Measurements from ENCODE around the gene TMEM41A. TPM values are rescaled to one million over a fixed set of nuclear protein-coding genes. Genes with fewer than 3 reads are reported as not detected.
"Not testable (repeated sequence)": the region's sequence is repeated elsewhere in the genome, so short reads cannot be mapped to it uniquely, and the experiment has no call there.

Gene TMEM41A
- total and polyA plus RNA-seq, 2 donors = 10.8 to 15.2 TPM

- no peak overlapping the region for H3K27ac ChIP-seq (ENCODE audit: low read depth)
- DNase-seq (ENCODE audit: extremely low spot score) = no peak
- no peak overlapping the region for H3K4me3 ChIP-seq (ENCODE audit: low read depth, low read length)
- WGBS = 91% methylated on average over 4 of the region's 4 CpGs
- no peaks in the 10 kb centered on the region for H3K36me3 ChIP-seq (ENCODE audit: insufficient read depth)
- H3K4me1 ChIP-seq (ENCODE audit: insufficient read depth) = no peaks in the 10 kb centered on the region
Measured at GRCh38 chr3:185511711-185512110, 12.9 kb upstream of the TMEM41A start.

GRCh38 chr3:185508335-185508991, 9.6 kb upstream of the TMEM41A start:
- H3K4me1 ChIP-seq (ENCODE audit: insufficient read depth) = no peaks in the 10 kb centered on the region
- H3K4me3 ChIP-seq (ENCODE audit: low read depth, low read length) = no peak overlapping the region
- no peak for DNase-seq (ENCODE audit: extremely low spot score)
- 76% methylated on average over 19 of the region's 19 CpGs for WGBS
- H3K27ac ChIP-seq (ENCODE audit: low read depth) = no peak overlapping the region
- H3K36me3 ChIP-seq (ENCODE audit: insufficient read depth) = no peaks in the 10 kb centered on the region

- no peak for DNase-seq (ENCODE audit: extremely low spot score)
- no peaks in the 10 kb centered on the region for H3K4me1 ChIP-seq (ENCODE audit: insufficient read depth)
- H3K27ac ChIP-seq (ENCODE audit: low read depth) = no peak overlapping the region
- no peaks in the 10 kb centered on the region for H3K36me3 ChIP-seq (ENCODE audit: insufficient read depth)
- no peak overlapping the region for H3K4me3 ChIP-seq (ENCODE audit: low read depth, low read length)
- 63% methylated on average over 6 of the region's 6 CpGs for WGBS
Measured at GRCh38 chr3:185507883-185508282, 9.0 kb upstream of the TMEM41A start.

- 67% methylated on average over 3 of the region's 3 CpGs for WGBS
- Histone ChIP-seq H3K4me3 (ENCODE audit: low read depth, low read length) (no peak overlapping the region), H3K27ac (ENCODE audit: low read depth) (no peak overlapping the region), H3K36me3 (ENCODE audit: insufficient read depth) (no peaks in the 10 kb centered on the region), H3K4me1 (ENCODE audit: insufficient read depth) (no peaks in the 10 kb centered on the region)
- no peak for DNase-seq (ENCODE audit: extremely low spot score)
Measured at GRCh38 chr3:185504636-185505035, 5.8 kb upstream of the TMEM41A start.

GRCh38 chr3:185503521-185503920, 4.7 kb upstream of the TMEM41A start:
- 60% methylated on average over 1 of the region's 1 CpG for WGBS

GRCh38 chr3:185502987-185503386, 4.2 kb upstream of the TMEM41A start:
- H3K4me3 ChIP-seq (ENCODE audit: low read depth, low read length) = no peak overlapping the region
- DNase-seq (ENCODE audit: extremely low spot score) = no peak
- H3K4me1 ChIP-seq (ENCODE audit: insufficient read depth) = no peaks in the 10 kb centered on the region
- no peaks in the 10 kb centered on the region for H3K36me3 ChIP-seq (ENCODE audit: insufficient read depth)
- H3K27ac ChIP-seq (ENCODE audit: low read depth) = no peak overlapping the region
- 79% methylated on average over 3 of the region's 3 CpGs for WGBS

More at GRCh38 chr3:185503521-185503920, 4.7 kb upstream of the TMEM41A start:
- Histone ChIP-seq H3K36me3 (ENCODE audit: insufficient read depth) (no peaks in the 10 kb centered on the region), H3K27ac (ENCODE audit: low read depth) (no peak overlapping the region), H3K4me3 (ENCODE audit: low read depth, low read length) (no peak overlapping the region), H3K4me1 (ENCODE audit: insufficient read depth) (no peaks in the 10 kb centered on the region)
- no peak for DNase-seq (ENCODE audit: extremely low spot score)

- Histone ChIP-seq H3K27ac (ENCODE audit: low read depth) (no peak overlapping the region), H3K4me1 (ENCODE audit: insufficient read depth) (no peaks in the 10 kb centered on the region), H3K4me3 (ENCODE audit: low read depth, low read length) (no peak overlapping the region), H3K36me3 (ENCODE audit: insufficient read depth) (no peaks in the 10 kb centered on the region)
- WGBS = 92% methylated on average over 4 of the region's 4 CpGs
- no peak for DNase-seq (ENCODE audit: extremely low spot score)
Measured at GRCh38 chr3:185490241-185490640, 8.6 kb downstream of the TMEM41A start.

- Histone ChIP-seq H3K27ac (ENCODE audit: low read depth) (no peak overlapping the region), H3K36me3 (ENCODE audit: insufficient read depth) (no peaks in the 10 kb centered on the region), H3K4me3 (ENCODE audit: low read depth, low read length) (no peak overlapping the region), H3K4me1 (ENCODE audit: insufficient read depth) (no peaks in the 10 kb centered on the region)
- WGBS = 78% methylated on average over 3 of the region's 3 CpGs
- no peak for DNase-seq (ENCODE audit: extremely low spot score)
Measured at GRCh38 chr3:185489462-185489861, 9.4 kb downstream of the TMEM41A start.

- DNase-seq (ENCODE audit: extremely low spot score) = no peak
- H3K36me3 ChIP-seq (ENCODE audit: insufficient read depth) = no peaks in the 10 kb centered on the region
- H3K27ac ChIP-seq (ENCODE audit: low read depth) = no peak overlapping the region
- H3K4me3 ChIP-seq (ENCODE audit: low read depth, low read length) = no peak overlapping the region
- H3K4me1 ChIP-seq (ENCODE audit: insufficient read depth) = no peaks in the 10 kb centered on the region
- WGBS = 95% methylated on average over 5 of the region's 5 CpGs
Measured at GRCh38 chr3:185488465-185488864, 10.4 kb downstream of the TMEM41A start.

GRCh38 chr3:185486394-185486793, 12.4 kb downstream of the TMEM41A start:
- Histone ChIP-seq H3K27ac (ENCODE audit: low read depth) (no peak overlapping the region), H3K4me1 (ENCODE audit: insufficient read depth) (no peaks in the 10 kb centered on the region), H3K36me3 (ENCODE audit: insufficient read depth) (peaks cover 2% of the 10 kb centered on the region), H3K4me3 (ENCODE audit: low read depth, low read length) (no peak overlapping the region)
- WGBS = 95% methylated on average over 5 of the region's 5 CpGs
- DNase-seq (ENCODE audit: extremely low spot score) = no peak

- WGBS = 75% methylated on average over 3 of the region's 3 CpGs
- Histone ChIP-seq H3K36me3 (ENCODE audit: insufficient read depth) (peaks cover 3% of the 10 kb centered on the region), H3K4me1 (ENCODE audit: insufficient read depth) (no peaks in the 10 kb centered on the region), H3K27ac (ENCODE audit: low read depth) (no peak overlapping the region), H3K4me3 (ENCODE audit: low read depth, low read length) (no peak overlapping the region)
- no peak for DNase-seq (ENCODE audit: extremely low spot score)
Measured at GRCh38 chr3:185484296-185484695, 14.5 kb downstream of the TMEM41A start.

GRCh38 chr3:185479373-185479945, 19.4 kb downstream of the TMEM41A start:
- Histone ChIP-seq H3K4me1 (ENCODE audit: insufficient read depth) (no peaks in the 10 kb centered on the region), H3K4me3 (ENCODE audit: low read depth, low read length) (no peak overlapping the region), H3K36me3 (ENCODE audit: insufficient read depth) (peaks cover 3% of the 10 kb centered on the region), H3K27ac (ENCODE audit: low read depth) (no peak overlapping the region)
- DNase-seq (ENCODE audit: extremely low spot score) = no peak
- WGBS = 94% methylated on average over 2 of the region's 2 CpGs

- 86% methylated on average over 3 of the region's 3 CpGs for WGBS
- no peaks in the 10 kb centered on the region for H3K4me1 ChIP-seq (ENCODE audit: insufficient read depth)
- no peak overlapping the region for H3K27ac ChIP-seq (ENCODE audit: low read depth)
- no peak for DNase-seq (ENCODE audit: extremely low spot score)
- no peak overlapping the region for H3K4me3 ChIP-seq (ENCODE audit: low read depth, low read length)
- H3K36me3 ChIP-seq (ENCODE audit: insufficient read depth) = peaks cover 2% of the 10 kb centered on the region
Measured at GRCh38 chr3:185477316-185477715, 21.5 kb downstream of the TMEM41A start.

- H3K36me3 ChIP-seq (ENCODE audit: insufficient read depth); DNase-seq (ENCODE audit: extremely low spot score); H3K27ac ChIP-seq (ENCODE audit: low read depth); H3K4me1 ChIP-seq (ENCODE audit: insufficient read depth); H3K4me3 ChIP-seq (ENCODE audit: low read depth, low read length): not testable (repeated sequence)
- 99% methylated on average over 6 of the region's 6 CpGs for WGBS
Measured at GRCh38 chr3:185474922-185475321, 23.9 kb downstream of the TMEM41A start.

Measured in urinary bladder (tissue), 4 donors.